GM19239 (cell line): Measurements from ENCODE around the gene GJB1.
"Not testable (repeated sequence)": the region's sequence is repeated elsewhere in the genome, so short reads cannot be mapped to it uniquely, and the experiment has no call there.

Experiments used
- DNase-seq: peaks from one replicate; pipeline ENCODE4 v3.0.0; 2011; ENCODE audit warnings: low spot score; ENCODE audit not compliant: insufficient read length
- FAIRE-seq: peaks from 2 replicates; lab custom pipeline; 2011; peaks lifted over from hg19 to GRCh38; lab: Jason Lieb, UNC

Gene GJB1

DNA sequence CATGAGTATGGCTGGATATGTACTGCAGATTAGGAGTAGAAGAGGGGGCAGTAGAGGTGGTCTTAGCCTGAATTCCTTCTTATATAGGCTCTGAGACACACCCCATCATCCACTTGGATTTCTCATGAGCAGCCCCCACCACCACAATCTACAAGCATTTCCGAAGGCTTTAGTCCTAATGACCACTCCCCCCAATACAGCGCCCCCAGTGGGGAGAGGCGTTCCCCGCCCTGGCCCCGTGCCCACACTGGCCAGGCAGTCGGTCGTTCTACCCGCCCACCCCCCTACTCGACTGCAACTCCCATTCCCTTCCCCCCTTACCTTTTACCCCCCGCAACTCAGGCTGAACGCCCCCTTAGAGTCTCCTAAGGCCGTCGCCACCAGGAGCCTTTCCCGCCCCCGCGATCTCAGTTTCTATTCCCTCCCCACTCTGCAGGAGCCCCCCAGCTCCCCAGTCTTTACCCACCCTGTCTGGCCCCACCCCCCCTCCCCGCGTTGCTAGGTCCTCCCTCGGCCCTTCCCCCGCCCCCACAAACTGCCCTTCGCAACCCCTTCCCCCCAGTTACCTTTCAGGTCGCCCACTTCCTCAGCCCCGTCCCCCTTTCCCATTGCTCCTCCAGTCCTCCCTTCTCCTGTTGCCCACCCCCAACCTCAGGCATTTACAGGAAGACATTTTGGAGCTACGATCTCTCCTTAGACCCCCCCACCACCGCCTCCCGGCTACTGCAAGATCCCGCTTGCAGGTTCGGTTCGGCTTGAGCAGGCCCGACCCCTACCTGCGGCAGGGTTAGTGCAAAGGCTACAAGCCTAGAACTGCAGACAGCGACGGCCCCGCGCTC, 30.4 kb downstream of the GJB1 start:
- FAIRE-seq: peak; percentile 87
- no peak for DNase-seq

DNA sequence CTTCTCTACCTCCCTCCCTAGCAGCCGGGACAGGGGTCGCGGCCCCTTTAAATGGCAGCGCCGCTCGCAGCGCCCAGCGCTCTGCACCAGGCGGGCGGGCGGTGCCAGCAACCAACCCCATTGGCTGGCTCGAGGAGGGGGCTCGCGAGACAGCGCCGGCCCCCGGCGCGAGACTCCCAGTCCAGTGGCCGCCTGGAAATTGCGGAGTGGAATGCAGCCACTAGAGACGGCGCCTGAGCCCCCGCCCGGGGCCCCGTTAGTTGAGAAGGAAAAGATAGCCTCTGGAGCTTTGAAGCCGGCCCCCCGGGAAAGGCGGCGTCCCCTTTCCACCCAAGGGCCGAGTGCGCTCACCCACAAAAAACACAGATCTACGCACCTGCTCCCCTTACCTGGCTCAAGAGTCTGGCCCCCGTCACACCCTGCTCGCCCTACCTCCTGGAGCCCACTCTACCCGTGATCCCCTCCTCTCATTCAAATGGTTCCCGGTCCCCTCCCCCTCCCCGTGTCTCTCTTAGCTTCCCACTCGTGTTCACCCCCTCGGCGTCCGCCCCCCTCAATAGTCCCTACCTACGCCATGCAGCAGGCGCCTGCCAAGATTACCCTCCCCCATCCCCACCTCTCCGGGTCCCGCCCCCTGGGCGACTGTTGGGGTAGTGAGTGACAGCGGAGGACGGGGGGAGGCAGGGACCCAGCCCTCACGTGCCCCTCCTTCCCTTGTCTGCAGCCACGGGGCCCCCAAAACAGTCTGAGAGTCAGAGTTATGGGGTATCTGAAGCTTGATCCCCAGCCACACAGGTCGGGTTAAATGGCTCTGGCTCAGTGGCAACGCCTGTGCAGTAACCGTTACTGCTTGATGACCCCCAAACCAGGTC, 31.3 kb downstream of the GJB1 start, which contains the start of gene ZMYM3:
TSS of gene ZMYM3 (minus strand) at position 49 of the 872 bp plus-strand sequence. CDS start 885 bp downstream, outside the sequence.
- DNase-seq (peak; percentile 62), FAIRE-seq (peak; percentile 96)

DNA sequence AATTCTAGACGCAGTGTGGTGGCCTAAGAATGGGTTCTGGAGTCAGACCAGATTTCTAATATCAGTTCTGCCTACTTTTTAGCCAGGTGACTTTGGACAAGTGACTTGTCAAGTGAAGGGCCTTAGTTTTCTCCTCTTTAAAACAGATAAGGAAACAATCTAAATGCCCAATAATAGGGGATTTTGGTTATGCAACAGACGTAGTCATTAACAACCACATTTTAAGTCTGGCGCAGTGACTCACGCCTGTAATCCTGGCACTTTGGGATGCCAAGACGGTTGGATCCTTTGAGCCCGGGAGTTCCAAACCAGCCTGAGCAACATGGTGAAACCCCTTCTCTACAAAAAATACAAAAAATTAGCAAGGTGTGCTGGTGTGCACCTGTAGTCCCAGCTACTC, 33.0 kb downstream of the GJB1 start:
- FAIRE-seq (no peak), DNase-seq (no peak)

DNA sequence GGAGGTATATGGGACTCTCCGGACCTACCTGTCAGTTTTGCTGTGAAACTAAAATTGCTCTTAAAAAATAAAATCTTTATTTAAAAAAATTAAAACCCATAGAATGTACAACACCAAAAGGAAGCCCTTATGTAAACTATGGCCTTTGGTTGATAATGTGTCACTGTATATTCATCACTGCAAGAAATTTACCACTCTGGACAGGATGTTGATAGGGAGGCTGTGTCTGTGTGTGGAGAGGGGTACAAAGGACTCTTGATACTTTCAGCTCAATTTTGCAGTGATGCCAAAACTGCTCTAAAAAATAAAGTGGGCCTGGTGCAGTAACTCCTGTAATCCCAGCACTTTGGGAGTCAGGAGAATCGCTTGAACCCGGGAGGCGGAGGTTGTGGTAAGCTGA, 33.8 kb downstream of the GJB1 start:
- DNase-seq (no peak), FAIRE-seq (no peak)

DNA sequence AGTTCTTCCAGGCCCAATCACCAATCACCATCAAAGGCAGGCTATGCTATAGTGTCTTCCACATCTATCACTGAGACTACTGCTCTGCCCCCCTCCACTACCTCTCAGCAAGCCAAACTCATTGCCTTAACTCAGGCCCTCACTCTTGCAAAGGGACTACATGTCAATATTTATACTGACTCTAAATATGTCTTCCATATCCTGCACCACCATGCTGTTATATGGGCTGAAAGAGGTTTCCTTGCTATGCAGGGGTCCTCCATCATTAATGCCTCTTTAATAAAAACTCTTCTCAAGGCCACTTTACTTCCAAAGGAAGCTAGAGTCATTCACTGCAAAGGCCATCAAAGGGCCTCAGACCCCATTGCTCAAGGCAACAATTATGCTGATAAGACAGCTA, 45.6 kb downstream of the GJB1 start:
- not testable (repeated sequence) for DNase-seq, FAIRE-seq

DNA sequence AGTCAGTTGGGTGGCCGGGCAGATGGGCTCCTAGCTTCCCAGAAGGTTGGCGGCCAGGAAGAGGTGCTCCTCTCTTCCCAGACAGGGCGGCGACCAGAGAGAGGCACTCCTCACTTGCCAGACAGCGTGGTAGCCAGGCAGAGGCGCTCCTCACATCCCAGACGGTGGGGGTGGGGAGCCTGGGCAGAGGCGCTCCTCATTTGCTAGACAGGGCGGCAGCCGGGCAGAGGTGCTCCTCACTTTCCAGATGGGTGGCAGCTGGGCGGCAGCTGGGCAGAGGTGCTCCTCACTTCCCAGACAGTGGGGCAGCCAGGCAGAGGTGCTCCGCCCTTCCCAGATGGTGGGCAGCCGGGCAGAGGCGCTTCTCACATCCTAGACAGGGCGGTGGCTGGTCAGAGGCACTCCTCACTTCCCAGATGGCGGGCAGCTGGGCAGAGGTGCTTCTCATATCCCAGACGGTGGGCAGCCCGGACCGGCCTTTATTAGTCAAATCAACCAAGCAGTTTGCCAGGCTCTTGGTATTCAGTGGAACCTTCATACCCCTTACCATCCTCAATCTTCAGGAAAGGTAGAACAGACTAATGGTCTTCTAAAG, 46.9 kb downstream of the GJB1 start:
- DNase-seq: no peak
- no peak for FAIRE-seq

DNA sequence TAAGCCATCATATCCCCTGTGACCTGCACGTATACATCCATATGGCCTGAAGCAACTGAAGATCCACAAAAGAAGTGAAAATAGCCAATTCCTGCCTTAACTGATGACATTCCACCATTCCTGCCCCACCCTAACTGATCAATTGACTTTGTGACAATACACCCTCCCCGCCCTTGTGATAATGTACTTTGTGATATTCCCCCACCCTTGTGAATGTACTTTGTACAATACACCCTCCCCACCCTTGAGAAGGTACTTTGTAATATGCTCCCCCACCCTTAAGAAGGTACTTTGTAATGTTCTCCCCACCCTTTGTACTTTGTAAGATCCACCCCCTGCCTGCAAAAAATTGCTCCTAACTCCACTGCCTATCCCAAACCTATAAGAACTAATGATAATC, 49.3 kb downstream of the GJB1 start:
- not testable (repeated sequence) for FAIRE-seq

More for the DNA sequence above, 49.3 kb downstream of the GJB1 start:
- not testable (repeated sequence) for DNase-seq
